Tibial nerve (tissue), 4 donors: ENCODE measurements around the gene DMGDH.

Experiments
- EP300 ChIP-seq, 2 donors: sonication (generic); formaldehyde crosslinking; IDR thresholded peaks; one replicate each; pipeline ENCODE4 v1.6.1; 2017; ENCODE audit warnings: antibody characterized with exemption in 2 of 2, mild to moderate bottlenecking in 1 of 2
- POLR2A ChIP-seq, 2 donors: fragments of 450-650 bp; IDR thresholded peaks; one replicate each; pipeline ENCODE4 v1.6.1; 2017; ENCODE audit warnings: antibody characterized with exemption in 2 of 2, mild to moderate bottlenecking in 2 of 2, moderate library complexity in 2 of 2
- TF ChIP-seq, protein P1 (sequence below), 5 experiments: fragments of 200-600 bp in 3 of 5; fragments of 450-650 bp in 2 of 5; sonication (generic) in 3 of 5; IDR thresholded peaks; one replicate each; pipeline ENCODE4 v1.5.1; 2016 to 2019; ENCODE audit warnings: antibody characterized with exemption in 5 of 5, mild to moderate bottlenecking in 3 of 5, moderate library complexity in 2 of 5

DNA sequence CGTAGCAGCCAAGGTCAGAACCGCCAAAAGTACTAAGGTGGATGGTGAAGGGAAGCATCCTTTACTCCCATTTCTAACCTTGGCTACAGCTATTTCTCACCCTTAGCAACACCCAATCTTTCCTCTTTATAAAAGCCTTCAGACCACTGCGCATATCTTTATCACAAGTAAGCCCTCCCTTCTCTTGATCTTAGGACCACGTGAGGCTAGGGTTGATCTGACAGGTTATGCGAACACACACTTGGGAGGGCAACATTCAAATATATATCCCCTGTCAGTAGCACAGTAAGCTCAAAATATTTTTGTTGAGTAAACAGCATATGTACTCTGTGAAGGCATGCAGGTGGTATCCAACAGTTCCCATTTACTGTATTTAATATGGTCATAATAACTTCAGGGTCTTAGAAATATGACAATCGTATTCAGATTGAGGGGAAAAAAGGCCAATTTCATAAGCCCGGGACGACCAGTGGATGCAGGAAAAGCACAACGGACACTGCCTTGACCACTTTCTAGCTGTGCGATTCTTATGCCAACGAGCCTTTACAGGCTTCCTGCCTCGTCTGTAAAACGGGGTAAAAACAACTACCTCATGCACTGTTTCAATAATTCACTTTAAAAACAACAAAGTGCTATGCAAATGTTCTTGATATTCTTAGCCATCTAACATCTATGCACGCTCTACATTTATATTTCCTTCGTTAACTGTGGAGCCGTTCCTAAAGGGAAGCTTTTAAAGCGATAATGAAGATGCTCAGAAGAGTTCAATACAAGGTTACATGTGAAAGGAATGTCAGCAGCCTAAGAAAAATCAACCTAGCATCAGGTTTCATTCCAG is 85.7 kb downstream of the DMGDH start:
- TF ChIP-seq, protein P1, sequence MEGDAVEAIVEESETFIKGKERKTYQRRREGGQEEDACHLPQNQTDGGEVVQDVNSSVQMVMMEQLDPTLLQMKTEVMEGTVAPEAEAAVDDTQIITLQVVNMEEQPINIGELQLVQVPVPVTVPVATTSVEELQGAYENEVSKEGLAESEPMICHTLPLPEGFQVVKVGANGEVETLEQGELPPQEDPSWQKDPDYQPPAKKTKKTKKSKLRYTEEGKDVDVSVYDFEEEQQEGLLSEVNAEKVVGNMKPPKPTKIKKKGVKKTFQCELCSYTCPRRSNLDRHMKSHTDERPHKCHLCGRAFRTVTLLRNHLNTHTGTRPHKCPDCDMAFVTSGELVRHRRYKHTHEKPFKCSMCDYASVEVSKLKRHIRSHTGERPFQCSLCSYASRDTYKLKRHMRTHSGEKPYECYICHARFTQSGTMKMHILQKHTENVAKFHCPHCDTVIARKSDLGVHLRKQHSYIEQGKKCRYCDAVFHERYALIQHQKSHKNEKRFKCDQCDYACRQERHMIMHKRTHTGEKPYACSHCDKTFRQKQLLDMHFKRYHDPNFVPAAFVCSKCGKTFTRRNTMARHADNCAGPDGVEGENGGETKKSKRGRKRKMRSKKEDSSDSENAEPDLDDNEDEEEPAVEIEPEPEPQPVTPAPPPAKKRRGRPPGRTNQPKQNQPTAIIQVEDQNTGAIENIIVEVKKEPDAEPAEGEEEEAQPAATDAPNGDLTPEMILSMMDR (IDR thresholded peaks at IDR 0.05): no peak
- TF ChIP-seq EP300 (IDR thresholded peaks at IDR 0.05) (no peak), POLR2A (IDR thresholded peaks at IDR 0.05) (no peak)
